Neural crest cell (in vitro differentiated cells): Measurements from ENCODE around the gene AMD1. TPM values are rescaled to one million over a fixed set of nuclear protein-coding genes. Genes with fewer than 3 reads are reported as not detected.
"Not testable (repeated sequence)": the region's sequence is repeated elsewhere in the genome, so short reads cannot be mapped to it uniquely, and the experiment has no call there.

Source experiments
- DNase-seq: peaks from one replicate; pipeline ENCODE4 v3.0.0; 2021; ENCODE audit warnings: low read depth, mixed read lengths, low spot score
- H3K27ac Mint-ChIP-seq: one replicate; pipeline ENCODE4 v1.8.0; 2021; ENCODE audit warnings: mild to moderate bottlenecking, mixed read lengths; ENCODE audit not compliant: unreplicated experiment
- H3K27me3 Mint-ChIP-seq: 2 replicates; pipeline ENCODE4 v1.8.0; 2021; ENCODE audit warnings: low read depth, mild to moderate bottlenecking, mixed read lengths
- H3K36me3 Mint-ChIP-seq: 2 replicates; pipeline ENCODE4 v1.8.0; 2021; ENCODE audit warnings: low read depth, mild to moderate bottlenecking, mixed read lengths
- H3K4me1 Mint-ChIP-seq: 2 replicates; pipeline ENCODE4 v1.8.0; 2021; ENCODE audit warnings: mixed read lengths
- H3K4me3 Mint-ChIP-seq: one replicate; pipeline ENCODE4 v1.8.0; 2021; ENCODE audit warnings: mild to moderate bottlenecking, mixed read lengths
- H3K9me3 Mint-ChIP-seq: 2 replicates; pipeline ENCODE4 v1.8.0; 2021; ENCODE audit warnings: mixed read lengths
- CTCF ChIP-seq: fragments of 200-600 bp; sonication (generic); conservative IDR thresholded peaks from 2 replicates; pipeline ENCODE4 v1.5.0; 2021; ENCODE audit warnings: antibody characterized with exemption, mild to moderate bottlenecking
- long read RNA-seq: library from polyadenylated mRNA; unstranded; transcript quantifications from one replicate; pipeline ENCODE4 v2.0.0, GENCODE V29; 2020
- total RNA-seq: library from RNA; stranded (reverse); gene quantifications from 2 replicates; pipeline ENCODE4 v1.2.1, GENCODE V29; 2021

AMD1 gene
- 92.7 and 92.8 TPM in 2 replicates for total RNA-seq
- long read RNA-seq, full-length matches to known transcripts = 336 of 380 reads
- long read RNA-seq, partial matches to known transcripts = 12 of 380 reads
- long read RNA-seq, other reads (novel, unspliced or antisense) = 32 of 380 reads

- Mint-ChIP-seq H3K4me3 (peak within 1 kb of the TSS; percentile 98), H3K9me3 (no peaks in the 10 kb centered on the region), H3K36me3 (peaks cover 2% of the 10 kb centered on the region), H3K27ac (peak within 1 kb of the TSS; percentile 97), H3K4me1 (peaks cover 37% of the 10 kb centered on the region), H3K27me3 (peaks cover 2% of the 10 kb centered on the region)
- no peak for TF ChIP-seq CTCF
- DNase-seq = peak; percentile 91
These were observed at the start of gene AMD1 for GRCh38 chr6:110873981-110874879. TSS of gene AMD1 (plus strand) at chr6:110874785. CDS start at chr6:110875106, 321 bp downstream.

- no peaks in the 10 kb centered on the region for H3K4me1 Mint-ChIP-seq
- TF ChIP-seq CTCF = no peak
- no peak for DNase-seq
- H3K4me3 Mint-ChIP-seq = no peak overlapping the region
- H3K27me3 Mint-ChIP-seq = no peaks in the 10 kb centered on the region
- H3K9me3 Mint-ChIP-seq = no peaks in the 10 kb centered on the region
- H3K36me3 Mint-ChIP-seq = no peaks in the 10 kb centered on the region
- no peak overlapping the region for H3K27ac Mint-ChIP-seq
These were observed 48.1 kb upstream of the AMD1 start for GRCh38 chr6:110826236-110827129.

GRCh38 chr6:110828396-110828795, 46.2 kb upstream of the AMD1 start:
- Mint-ChIP-seq H3K27me3 (no peaks in the 10 kb centered on the region), H3K9me3 (no peaks in the 10 kb centered on the region), H3K27ac (no peak overlapping the region), H3K4me3 (no peak overlapping the region), H3K36me3 (no peaks in the 10 kb centered on the region), H3K4me1 (no peaks in the 10 kb centered on the region)
- DNase-seq = no peak
- TF ChIP-seq CTCF = no peak

- no peaks in the 10 kb centered on the region for H3K4me1 Mint-ChIP-seq
- H3K9me3 Mint-ChIP-seq = no peaks in the 10 kb centered on the region
- no peaks in the 10 kb centered on the region for H3K36me3 Mint-ChIP-seq
- no peaks in the 10 kb centered on the region for H3K27me3 Mint-ChIP-seq
- DNase-seq = no peak
- H3K27ac Mint-ChIP-seq = no peak overlapping the region
- H3K4me3 Mint-ChIP-seq = no peak overlapping the region
- TF ChIP-seq CTCF = no peak
These were observed 43.2 kb upstream of the AMD1 start for GRCh38 chr6:110831405-110831804.

GRCh38 chr6:110833831-110834230, 40.8 kb upstream of the AMD1 start:
- TF ChIP-seq CTCF = no peak
- Mint-ChIP-seq H3K27ac (no peak overlapping the region), H3K9me3 (no peaks in the 10 kb centered on the region), H3K4me3 (no peak overlapping the region), H3K4me1 (no peaks in the 10 kb centered on the region), H3K36me3 (no peaks in the 10 kb centered on the region), H3K27me3 (no peaks in the 10 kb centered on the region)
- no peak for DNase-seq

- H3K4me3 Mint-ChIP-seq, H3K36me3 Mint-ChIP-seq, H3K4me1 Mint-ChIP-seq, H3K27ac Mint-ChIP-seq, H3K27me3 Mint-ChIP-seq, H3K9me3 Mint-ChIP-seq, DNase-seq: not testable (repeated sequence)
These were observed 38.8 kb upstream of the AMD1 start for GRCh38 chr6:110835751-110836150.
